K562 (cell line): ENCODE data around the gene DIPK1B. TPM values are rescaled to one million over a fixed set of nuclear protein-coding genes. Genes with fewer than 3 reads are reported as not detected.
A peak's percentile ranks its signal among the peaks of the same experiment; 100 is the strongest.

Experiments used
- DPF2 ChIP-seq: fragments of 450-650 bp; IDR thresholded peaks from 2 replicates; pipeline ENCODE4 v1.6.1; 2016
- HDAC8 ChIP-seq: fragments of 450-650 bp; IDR thresholded peaks from 2 replicates; pipeline ENCODE4 v1.6.1; 2016; ENCODE audit warnings: mild to moderate bottlenecking, missing genetic modification characterization, moderate library complexity, missing compliant biosample characterization
- MTA1 ChIP-seq: fragments of 450-650 bp; IDR thresholded peaks from 2 replicates; pipeline ENCODE4 v1.6.1; 2017; ENCODE audit warnings: borderline replicate concordance
- VEZF1 ChIP-seq: fragments of 200-800 bp; sonication (Bioruptor generic); IDR thresholded peaks from 2 replicates; pipeline ENCODE4 v1.6.1; 2017; ENCODE audit warnings: missing genetic modification characterization, missing compliant biosample characterization
- ZNF143 ChIP-seq: sonication (generic); formaldehyde crosslinking; IDR thresholded peaks from 2 replicates; pipeline ENCODE4 v1.9.0; 2022; ENCODE audit warnings: mild to moderate bottlenecking, missing genetic modification reagents
- ZNF277 ChIP-seq: fragments of 250-450 bp; sonication (Bioruptor Pico); IDR thresholded peaks from 2 replicates; pipeline ENCODE4 v1.8.0; 2022; ENCODE audit warnings: inconsistent platforms, mild to moderate bottlenecking, moderate library complexity, borderline replicate concordance
- ZNF740 ChIP-seq, 3 experiments: fragments of 200-800 bp in 1 of 3; sonication (Bioruptor generic) in 1 of 3; sonication (generic) in 1 of 3; formaldehyde crosslinking in 1 of 3; IDR thresholded peaks; 2 replicates each; pipeline versions ENCODE4 v1.6.1 to v1.8.0; 2016 to 2022; ENCODE audit warnings: mild to moderate bottlenecking in 2 of 3, missing compliant biosample characterization in 2 of 3, missing genetic modification characterization in 2 of 3, missing genetic modification reagents in 1 of 3
- polyA plus RNA-seq, 8 experiments: library from polyadenylated mRNA; depleted of rRNA in 4 of 8; stranded (reverse) in 5 of 8; unstranded in 3 of 8; fragments of >200 nt; fragmentation: Nextera tagmentation in 2 of 8; fragmentation: Illumina TruSeq in 1 of 8; extraction: Ambion mirVana in 2 of 8; extraction: Trizol in 1 of 8; gene quantifications; 2 replicates each; pipeline versions ENCODE4 v1.2.1 to v1.2.3, GENCODE V29; 2011 to 2014; ENCODE audit warnings: inconsistent platforms in 1 of 8, missing spikeins in 1 of 8
- total RNA-seq, 7 experiments: library from RNA; depleted of rRNA in 6 of 7; stranded (reverse); fragments of >200 nt in 6 of 7; fragmentation: Illumina TruSeq in 2 of 7; extraction: Trizol in 2 of 7; gene quantifications; 2 replicates each; pipeline versions ENCODE4 v1.2.1 to v1.2.3, GENCODE V29; 2011 to 2021; ENCODE audit warnings: low replicate concordance in 1 of 7
- TF ChIP-seq, protein P1 (sequence below): fragments of 450-650 bp; IDR thresholded peaks from 2 replicates; pipeline ENCODE4 v1.6.1; 2016; ENCODE audit warnings: mild to moderate bottlenecking, moderate library complexity

DIPK1B gene
- total and polyA plus RNA-seq, 9 of the 15 experiments (the other 6 are each of a cell fraction or from before 2014, with no cell fraction given) = 0.08 to 22.3 (median 5.9) TPM

DNA sequence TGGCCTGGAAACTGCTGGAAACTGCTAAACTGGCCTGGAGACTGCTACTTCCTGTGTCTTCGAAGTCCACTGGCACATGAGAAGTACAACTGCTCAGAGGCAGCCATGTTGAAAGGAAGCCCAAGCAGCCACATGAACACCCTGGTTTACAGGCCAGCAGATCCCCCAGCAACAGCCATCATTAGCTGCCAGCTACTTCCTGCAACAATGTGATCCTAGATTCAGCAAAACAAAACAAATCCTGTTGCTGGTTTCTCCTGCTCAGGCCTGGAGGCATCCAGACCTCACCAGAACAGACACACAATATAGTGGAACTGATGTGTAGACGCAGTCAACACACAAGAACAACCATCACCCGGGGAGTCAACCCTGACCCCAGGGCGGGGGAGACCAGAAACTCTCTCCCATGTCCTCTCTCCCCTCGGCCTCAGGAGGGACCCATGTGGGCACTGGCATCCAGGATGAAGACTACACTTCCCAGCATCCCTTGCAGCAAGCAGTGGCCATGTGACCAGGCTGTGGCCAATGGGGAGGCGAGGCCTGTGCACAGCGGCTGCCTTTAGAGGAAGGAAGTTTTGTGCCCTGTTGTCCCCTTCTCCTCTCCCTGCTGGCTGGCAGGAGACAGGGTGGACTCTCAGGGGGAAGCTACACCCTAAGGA, 61.1 kb downstream of the DIPK1B start (continued):
- TF ChIP-seq, protein P1, sequence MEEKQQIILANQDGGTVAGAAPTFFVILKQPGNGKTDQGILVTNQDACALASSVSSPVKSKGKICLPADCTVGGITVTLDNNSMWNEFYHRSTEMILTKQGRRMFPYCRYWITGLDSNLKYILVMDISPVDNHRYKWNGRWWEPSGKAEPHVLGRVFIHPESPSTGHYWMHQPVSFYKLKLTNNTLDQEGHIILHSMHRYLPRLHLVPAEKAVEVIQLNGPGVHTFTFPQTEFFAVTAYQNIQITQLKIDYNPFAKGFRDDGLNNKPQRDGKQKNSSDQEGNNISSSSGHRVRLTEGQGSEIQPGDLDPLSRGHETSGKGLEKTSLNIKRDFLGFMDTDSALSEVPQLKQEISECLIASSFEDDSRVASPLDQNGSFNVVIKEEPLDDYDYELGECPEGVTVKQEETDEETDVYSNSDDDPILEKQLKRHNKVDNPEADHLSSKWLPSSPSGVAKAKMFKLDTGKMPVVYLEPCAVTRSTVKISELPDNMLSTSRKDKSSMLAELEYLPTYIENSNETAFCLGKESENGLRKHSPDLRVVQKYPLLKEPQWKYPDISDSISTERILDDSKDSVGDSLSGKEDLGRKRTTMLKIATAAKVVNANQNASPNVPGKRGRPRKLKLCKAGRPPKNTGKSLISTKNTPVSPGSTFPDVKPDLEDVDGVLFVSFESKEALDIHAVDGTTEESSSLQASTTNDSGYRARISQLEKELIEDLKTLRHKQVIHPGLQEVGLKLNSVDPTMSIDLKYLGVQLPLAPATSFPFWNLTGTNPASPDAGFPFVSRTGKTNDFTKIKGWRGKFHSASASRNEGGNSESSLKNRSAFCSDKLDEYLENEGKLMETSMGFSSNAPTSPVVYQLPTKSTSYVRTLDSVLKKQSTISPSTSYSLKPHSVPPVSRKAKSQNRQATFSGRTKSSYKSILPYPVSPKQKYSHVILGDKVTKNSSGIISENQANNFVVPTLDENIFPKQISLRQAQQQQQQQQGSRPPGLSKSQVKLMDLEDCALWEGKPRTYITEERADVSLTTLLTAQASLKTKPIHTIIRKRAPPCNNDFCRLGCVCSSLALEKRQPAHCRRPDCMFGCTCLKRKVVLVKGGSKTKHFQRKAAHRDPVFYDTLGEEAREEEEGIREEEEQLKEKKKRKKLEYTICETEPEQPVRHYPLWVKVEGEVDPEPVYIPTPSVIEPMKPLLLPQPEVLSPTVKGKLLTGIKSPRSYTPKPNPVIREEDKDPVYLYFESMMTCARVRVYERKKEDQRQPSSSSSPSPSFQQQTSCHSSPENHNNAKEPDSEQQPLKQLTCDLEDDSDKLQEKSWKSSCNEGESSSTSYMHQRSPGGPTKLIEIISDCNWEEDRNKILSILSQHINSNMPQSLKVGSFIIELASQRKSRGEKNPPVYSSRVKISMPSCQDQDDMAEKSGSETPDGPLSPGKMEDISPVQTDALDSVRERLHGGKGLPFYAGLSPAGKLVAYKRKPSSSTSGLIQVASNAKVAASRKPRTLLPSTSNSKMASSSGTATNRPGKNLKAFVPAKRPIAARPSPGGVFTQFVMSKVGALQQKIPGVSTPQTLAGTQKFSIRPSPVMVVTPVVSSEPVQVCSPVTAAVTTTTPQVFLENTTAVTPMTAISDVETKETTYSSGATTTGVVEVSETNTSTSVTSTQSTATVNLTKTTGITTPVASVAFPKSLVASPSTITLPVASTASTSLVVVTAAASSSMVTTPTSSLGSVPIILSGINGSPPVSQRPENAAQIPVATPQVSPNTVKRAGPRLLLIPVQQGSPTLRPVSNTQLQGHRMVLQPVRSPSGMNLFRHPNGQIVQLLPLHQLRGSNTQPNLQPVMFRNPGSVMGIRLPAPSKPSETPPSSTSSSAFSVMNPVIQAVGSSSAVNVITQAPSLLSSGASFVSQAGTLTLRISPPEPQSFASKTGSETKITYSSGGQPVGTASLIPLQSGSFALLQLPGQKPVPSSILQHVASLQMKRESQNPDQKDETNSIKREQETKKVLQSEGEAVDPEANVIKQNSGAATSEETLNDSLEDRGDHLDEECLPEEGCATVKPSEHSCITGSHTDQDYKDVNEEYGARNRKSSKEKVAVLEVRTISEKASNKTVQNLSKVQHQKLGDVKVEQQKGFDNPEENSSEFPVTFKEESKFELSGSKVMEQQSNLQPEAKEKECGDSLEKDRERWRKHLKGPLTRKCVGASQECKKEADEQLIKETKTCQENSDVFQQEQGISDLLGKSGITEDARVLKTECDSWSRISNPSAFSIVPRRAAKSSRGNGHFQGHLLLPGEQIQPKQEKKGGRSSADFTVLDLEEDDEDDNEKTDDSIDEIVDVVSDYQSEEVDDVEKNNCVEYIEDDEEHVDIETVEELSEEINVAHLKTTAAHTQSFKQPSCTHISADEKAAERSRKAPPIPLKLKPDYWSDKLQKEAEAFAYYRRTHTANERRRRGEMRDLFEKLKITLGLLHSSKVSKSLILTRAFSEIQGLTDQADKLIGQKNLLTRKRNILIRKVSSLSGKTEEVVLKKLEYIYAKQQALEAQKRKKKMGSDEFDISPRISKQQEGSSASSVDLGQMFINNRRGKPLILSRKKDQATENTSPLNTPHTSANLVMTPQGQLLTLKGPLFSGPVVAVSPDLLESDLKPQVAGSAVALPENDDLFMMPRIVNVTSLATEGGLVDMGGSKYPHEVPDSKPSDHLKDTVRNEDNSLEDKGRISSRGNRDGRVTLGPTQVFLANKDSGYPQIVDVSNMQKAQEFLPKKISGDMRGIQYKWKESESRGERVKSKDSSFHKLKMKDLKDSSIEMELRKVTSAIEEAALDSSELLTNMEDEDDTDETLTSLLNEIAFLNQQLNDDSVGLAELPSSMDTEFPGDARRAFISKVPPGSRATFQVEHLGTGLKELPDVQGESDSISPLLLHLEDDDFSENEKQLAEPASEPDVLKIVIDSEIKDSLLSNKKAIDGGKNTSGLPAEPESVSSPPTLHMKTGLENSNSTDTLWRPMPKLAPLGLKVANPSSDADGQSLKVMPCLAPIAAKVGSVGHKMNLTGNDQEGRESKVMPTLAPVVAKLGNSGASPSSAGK = peak; percentile 2; the same call in 1 of the 2 replicates
- TF ChIP-seq VEZF1 (CRISPR knock-in tag) (no peak), ZNF740 (CRISPR knock-in tag; IDR thresholded peaks at IDR 0.05) (no peak), ZNF740 (tag; IDR thresholded peaks at IDR 0.05) (no peak), DPF2 (no peak), HDAC8 (tag) (no peak), ZNF143 (peak; percentile 91), ZNF277 (CRISPR knock-in tag) (no peak), MTA1 (no peak)
